HG03139 (cell line): ENCODE measurements around the gene WDR54.

ENCODE experiments used
- ATAC-seq: cut with Tn5 transposase; IDR thresholded peaks from one replicate; pipeline ENCODE4 v1.9.1; 2021; ENCODE audit not compliant: unreplicated experiment

WDR54 gene, protein sequence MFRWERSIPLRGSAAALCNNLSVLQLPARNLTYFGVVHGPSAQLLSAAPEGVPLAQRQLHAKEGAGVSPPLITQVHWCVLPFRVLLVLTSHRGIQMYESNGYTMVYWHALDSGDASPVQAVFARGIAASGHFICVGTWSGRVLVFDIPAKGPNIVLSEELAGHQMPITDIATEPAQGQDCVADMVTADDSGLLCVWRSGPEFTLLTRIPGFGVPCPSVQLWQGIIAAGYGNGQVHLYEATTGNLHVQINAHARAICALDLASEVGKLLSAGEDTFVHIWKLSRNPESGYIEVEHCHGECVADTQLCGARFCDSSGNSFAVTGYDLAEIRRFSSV

GRCh38 chr2:74421221-74421870, at the start of gene WDR54, which contains the start of gene C2orf81:
Gene WDR54, plus strand, starts transcription at chr2:74421730. Its CDS starts 424 bp downstream, at chr2:74422154.
Gene C2orf81, minus strand, starts transcription at chr2:74421619. Its CDS starts 59 bp downstream, at chr2:74421560.
- peak; percentile 89 for ATAC-seq

DNA sequence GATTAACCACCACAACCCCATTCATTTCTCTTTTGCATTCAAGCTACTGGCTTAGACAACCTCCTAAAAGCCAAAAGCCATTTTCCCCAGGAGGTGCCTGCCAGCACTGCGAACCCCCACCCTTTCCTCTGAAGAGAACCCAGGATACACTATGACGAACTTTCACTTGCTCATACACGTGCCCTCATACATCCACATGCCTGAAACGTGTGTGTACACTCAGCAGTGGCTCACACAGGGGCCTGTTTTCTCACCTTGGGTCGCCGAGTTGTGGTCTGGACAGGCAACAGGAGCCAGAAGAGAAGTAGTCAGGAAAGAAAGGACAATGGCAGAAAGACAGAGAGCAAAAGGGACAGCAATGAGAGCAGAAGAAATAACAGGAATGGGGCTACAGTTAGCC, 48.9 kb upstream of the WDR54 start:
- ATAC-seq = no peak

- no peak for ATAC-seq
Measured at GRCh38 chr2:74373221-74373676, 48.3 kb upstream of the WDR54 start.

DNA sequence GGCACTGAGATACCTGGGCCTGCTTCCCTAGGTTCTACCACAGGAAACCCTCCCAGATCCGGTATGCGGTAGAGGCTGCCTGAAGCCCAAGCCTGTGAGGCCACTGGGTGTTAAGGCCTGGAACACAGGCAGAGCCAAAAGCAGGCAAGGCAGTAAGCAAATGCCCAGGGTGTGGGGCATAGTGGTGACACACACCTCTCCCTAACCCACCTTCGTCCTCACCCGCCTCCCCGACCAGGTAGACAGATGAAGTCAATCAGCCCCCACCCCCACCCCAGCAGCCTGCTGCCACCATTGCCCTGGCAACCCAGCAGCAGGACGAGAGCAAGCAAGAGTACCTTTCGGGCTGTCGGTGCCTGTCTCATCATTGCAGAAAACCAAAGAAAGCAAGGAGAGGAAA, 47.5 kb upstream of the WDR54 start:
- ATAC-seq = no peak

GRCh38 chr2:74374509-74375205, 46.9 kb upstream of the WDR54 start:
- no peak for ATAC-seq

DNA sequence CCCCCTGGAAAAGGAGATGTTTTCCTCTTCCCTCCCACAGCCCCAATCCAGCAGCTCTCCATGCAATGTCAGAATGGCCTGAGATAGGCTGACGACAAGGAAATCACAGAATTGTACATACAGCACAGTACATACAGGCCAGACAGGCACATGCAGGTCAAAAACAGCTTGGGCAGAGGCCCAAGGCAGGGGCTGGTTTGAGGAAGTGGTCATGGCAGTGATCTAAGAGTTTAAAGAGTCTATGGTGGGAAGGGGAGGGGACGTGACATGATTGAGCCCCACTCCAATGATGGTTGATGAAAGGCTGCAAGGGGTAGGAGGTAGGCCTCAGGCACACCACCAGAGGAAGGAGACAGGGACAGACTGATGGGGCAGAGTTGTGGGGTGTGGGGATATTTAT, 45.7 kb upstream of the WDR54 start:
- ATAC-seq = no peak

GRCh38 chr2:74378007-74378406, 43.5 kb upstream of the WDR54 start:
- no peak for ATAC-seq

DNA sequence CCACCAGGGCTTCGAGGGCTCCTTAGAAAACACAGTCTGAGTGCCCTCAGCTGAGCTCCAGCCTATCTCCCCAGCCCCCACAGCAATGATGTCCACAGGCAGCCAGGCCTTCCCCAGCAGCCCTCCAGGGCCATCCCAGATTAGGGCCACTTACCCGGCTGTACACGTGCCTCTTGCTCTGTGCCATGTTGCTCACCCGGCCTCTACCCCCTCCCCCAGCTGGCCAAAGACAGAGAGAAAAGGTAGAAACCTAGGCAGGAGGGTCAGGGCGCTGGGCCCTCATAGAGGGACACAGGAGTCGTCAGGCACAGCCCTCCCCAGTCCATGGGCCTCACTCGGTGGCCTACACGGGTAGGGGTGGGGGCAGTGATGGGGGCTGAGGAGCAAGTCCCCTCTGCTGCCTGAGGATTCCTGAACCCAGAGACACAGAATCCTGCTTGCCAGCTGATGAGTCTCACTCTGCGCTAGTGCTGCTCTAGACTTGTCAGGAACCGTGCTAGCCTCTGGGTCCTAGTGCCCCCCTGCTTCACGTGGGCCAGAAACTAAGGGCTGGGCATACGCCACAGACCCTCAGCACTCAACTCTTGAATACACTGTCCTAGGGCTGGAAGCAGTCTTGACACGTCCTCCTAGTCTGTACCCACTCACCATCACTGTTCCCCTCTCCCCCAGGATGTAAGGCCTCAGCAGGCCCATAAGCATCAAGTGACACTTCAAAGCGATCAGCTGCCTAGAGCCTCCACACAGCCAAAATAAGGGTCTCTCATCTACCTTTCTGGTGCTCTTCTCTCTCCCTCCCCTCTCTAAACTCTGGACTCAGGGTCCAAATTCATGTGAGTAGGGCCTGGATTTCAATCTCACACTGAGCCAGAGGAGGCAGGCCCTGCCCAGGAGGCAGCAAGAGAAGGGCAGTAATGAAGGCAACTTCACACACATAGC, 41.4 kb upstream of the WDR54 start, which contains the start of gene DCTN1:
TSS of gene DCTN1 (minus strand) at position 461 of the 939 bp plus-strand sequence. CDS start at position 187, 274 bp downstream.
- ATAC-seq = no peak

GRCh38 chr2:74381751-74382150, 39.8 kb upstream of the WDR54 start:
- no peak for ATAC-seq

DNA sequence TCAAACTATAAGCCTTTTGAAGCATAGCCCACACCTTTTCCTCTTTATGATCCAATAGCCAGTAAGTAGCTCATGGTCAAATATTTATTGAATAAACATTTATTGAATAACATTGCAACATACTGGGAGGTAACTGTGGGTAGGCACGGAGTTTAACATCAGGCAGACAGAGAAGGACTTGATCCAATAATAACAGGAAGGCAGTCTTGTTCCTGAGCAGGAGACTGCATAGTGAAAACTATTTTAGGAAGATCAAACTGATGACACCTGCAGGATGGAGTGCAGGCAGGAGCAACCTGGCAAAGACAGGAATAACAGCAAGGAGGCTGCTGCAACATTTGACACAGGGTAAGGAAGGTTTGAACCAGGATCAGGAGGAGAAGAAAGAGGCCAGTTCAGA, 38.3 kb upstream of the WDR54 start:
- no peak for ATAC-seq

DNA sequence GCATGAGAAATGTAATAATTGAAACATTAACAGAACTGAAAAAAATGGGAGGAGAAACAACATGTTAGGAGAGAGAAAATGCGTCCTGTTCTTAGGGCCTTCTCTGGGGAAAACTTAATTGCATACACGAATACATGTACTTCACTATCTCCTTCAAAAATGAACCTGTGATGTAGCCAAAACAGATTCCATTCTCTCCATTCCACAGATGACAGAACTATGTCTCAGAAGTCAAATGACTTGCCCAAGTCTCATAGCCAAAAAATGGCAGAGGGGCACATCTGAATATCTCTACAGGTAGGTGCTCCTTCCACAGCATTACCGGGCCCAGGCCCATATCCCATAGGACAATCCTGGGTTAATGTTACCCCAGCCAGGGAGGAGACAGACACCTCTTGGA, 37.5 kb upstream of the WDR54 start:
- no peak for ATAC-seq

DNA sequence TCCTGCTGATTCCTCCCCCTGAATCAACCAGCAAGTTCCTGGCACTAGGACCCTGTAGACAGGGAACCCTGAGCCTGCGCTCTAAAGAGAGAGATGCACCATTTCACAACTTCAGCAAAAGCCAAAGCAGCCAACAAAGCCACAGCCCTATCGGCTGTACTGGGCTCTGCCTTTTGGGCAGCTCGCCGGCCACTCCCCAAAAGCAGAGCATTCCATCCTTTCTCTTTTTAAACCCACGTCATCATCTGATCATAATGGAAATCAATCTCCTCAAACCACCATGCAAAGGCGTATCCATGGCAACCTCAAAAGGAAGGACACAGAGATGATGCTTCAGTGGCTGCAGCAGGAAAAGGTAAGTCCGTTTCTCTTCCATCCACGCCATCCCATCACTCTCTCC, 36.1 kb upstream of the WDR54 start:
- no peak for ATAC-seq

DNA sequence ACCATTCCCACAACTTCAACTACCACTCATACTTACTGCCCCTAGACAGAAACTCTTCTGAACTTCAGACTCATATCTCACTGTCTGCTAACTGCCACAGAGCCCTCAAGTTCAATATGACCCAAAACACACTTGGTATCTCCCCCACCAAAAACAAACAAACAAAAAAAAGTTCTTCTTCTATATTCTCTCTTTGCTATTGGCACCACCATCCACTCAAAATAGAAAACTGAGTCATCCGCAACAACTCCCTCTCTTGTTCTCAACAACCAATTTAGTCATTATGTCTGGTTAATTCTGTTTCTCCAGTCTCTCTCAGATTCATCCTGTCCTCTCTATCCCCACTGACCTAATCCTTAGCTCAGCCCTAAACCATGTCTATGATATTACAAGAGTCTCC, 34.2 kb upstream of the WDR54 start:
- no peak for ATAC-seq

DNA sequence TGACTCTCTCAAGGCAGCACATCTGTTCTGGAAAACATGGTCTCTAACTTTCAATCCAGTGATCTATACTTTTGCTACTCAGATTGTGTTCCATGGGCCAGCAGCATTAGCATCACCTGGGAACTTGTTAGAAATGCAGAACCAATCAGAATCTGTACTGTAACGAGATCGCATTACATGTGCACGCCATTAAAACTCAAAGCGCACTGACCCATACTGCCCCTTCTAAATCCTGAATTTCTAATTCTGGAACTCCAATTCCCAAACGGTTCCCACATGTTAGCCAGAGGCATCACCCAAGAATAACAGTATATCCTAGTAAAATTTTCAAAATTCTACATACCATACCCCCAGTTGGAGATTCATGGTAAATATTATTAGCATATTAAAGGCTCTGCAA, 30.9 kb upstream of the WDR54 start:
- ATAC-seq = no peak

DNA sequence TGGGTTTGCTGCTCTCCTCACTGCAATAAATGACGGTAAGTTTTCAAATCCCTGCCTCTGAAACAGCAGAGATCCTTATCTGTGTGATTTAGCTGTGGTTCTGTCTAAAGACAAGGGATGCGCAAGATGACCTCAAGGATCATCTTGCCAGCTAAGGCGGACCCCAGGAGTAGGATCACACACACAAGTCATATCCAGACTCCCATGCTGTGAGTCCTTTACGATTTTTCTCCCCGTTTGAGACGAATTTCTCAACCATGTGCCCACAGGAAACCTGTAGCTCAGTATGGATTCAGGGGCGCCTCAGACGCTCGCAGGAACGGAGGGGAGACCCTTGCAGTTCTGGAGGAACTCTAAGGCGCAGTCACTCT, 30.3 kb upstream of the WDR54 start:
- ATAC-seq = no peak

GRCh38 chr2:74391580-74392448, 29.7 kb upstream of the WDR54 start:
- no peak for ATAC-seq

DNA sequence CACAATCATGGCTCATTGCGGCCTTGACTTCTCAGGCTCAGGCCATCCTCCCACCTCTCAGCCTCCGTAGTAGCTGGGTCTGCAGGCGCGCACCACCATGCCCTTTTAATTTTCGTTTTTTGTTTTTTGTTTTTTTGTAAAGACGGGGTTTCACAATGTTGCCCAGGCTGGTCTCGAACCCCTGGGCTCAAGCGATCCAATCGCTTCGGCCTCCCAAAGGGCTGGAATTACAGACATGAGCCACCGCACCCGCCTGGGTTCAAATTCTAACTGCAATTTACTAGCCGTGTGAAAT, 29.1 kb upstream of the WDR54 start:
- no peak for ATAC-seq

- ATAC-seq = no peak
Measured at GRCh38 chr2:74393525-74393924, 28.0 kb upstream of the WDR54 start.

DNA sequence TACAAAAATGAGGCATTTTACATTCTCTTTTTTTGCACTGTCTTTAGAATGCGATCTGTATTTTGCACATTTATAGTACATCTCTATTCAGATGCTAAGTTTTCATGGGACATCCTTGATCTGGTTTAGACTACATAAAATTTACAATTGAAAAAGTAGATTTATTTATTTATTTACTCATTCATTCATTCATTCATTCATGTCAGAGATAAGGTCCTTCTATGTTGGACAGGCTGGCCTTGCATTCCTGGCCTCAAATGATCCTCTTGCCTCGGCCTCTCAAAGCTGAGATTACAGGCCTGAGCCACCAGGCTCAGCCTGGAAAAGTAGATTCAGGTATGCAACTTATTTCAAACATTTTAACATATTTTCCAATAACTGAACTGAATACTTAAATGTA, 25.4 kb upstream of the WDR54 start:
- ATAC-seq = no peak

DNA sequence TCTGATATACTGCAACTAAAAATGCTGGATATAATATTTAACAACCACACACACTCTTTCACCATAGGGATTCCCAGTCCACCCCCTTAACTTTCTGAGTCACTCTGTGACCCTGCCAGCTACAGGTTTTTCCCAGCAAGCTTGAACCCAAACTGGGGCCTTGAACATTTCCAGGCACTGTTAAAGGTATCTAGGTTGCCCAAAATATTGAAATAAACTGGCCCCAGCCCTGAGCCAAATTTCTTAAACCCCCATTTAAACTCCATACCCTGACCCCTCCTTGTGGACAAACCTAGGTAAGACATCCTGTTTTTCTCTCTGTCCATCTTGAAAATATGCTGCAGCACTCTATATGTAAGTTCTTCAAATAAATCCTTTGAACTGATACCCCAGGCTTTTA, 21.7 kb upstream of the WDR54 start:
- ATAC-seq = no peak
